GM19372 (cell line): ENCODE results near the gene NUF2.
"Not testable (repeated sequence)": the region's sequence is repeated elsewhere in the genome, so short reads cannot be mapped to it uniquely, and the experiment has no call there.

Source experiments
- ATAC-seq: cut with Tn5 transposase; IDR thresholded peaks from one replicate; pipeline ENCODE4 v1.9.1; 2021; ENCODE audit warnings: mild to moderate bottlenecking, low read depth, moderate library complexity; ENCODE audit not compliant: unreplicated experiment

Gene NUF2

GRCh38 chr1:163323339-163323738 lies 1.6 kb downstream of the NUF2 start:
- ATAC-seq = not testable (repeated sequence)

GRCh38 chr1:163331116-163331515 lies 9.4 kb downstream of the NUF2 start:
- ATAC-seq = no peak

GRCh38 chr1:163335216-163335615 lies 13.5 kb downstream of the NUF2 start:
- no peak for ATAC-seq

DNA sequence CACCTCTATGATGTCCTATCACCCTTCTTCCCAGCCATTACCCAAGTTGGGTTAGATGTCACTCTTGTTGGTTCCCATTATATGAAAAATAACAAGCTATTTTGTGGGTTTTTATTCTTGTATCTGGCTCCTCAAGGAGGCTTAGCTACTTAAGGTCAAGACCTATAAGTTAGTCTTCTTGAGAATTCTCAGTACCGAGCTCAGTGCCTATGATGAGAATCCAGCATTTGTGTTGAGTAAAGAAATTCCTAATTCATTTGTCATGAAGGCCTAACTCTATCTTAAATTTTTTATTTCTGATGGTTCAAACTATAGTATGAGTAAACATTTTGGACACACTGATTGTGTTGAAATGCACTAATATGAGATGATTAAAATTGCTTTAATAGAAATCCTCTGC lies 15.9 kb downstream of the NUF2 start:
- no peak for ATAC-seq

GRCh38 chr1:163346326-163346870 lies 24.6 kb downstream of the NUF2 start:
- no peak for ATAC-seq

DNA sequence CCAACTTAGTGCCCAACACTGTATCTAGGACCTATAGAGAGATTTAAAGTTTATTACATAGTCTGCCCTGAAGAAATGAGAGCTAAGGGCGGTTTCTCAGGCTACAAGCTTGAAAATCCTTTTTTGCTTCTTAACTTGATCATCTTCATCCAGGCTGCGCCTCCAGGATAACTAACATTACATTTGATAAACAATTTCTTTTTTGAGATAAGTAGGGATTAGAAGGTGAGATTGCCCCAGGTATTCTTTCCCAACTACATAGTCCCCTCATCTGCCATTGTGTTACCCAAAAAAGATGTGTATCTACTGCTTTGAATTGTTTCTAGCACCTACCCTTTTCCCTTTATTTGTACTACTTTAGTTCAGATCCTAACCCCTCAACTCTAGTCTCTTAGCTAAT lies 25.4 kb downstream of the NUF2 start:
- ATAC-seq = no peak

DNA sequence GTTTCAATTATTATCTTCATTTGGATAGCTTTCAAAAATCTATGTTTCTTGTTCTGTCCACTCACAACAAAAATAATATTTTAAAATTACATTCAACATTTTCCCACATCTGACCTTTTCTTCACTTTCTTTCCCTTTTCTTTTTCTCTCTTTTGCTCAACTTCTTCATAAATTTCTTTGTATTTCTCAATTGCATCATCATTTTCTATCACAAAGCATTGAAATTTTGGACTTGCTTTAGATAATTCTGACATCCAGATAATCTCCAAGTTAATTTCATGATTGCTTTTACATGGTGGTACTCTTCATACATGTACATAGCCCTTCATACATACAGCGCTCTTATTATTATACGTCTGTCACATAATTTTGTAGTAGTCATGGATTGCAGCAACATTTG lies 30.2 kb downstream of the NUF2 start:
- ATAC-seq = no peak

DNA sequence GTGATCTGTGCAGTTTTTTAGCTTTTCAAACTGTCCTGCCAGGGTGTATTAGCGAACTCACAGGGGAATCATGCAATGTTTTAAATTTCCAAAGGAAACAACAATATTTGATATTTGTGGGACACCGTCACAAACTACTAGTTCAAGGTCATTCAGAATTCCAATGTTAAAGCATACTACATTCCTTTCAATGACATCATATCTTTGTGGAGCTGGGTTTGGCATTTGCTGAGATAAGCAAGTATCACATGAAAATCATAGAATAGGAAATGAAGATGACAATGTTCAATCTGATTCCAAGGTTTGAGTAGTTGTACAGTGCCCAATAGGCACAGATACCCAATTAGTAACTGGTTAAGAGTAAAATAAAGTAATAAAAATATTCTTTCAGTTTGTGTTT lies 35.6 kb downstream of the NUF2 start:
- ATAC-seq = no peak

GRCh38 chr1:163358172-163358571 lies 36.4 kb downstream of the NUF2 start:
- not testable (repeated sequence) for ATAC-seq

GRCh38 chr1:163361123-163361934 lies 39.6 kb downstream of the NUF2 start:
- ATAC-seq = no peak

- ATAC-seq = no peak
Measured at GRCh38 chr1:163365186-163365585, 43.4 kb downstream of the NUF2 start.

GRCh38 chr1:163366555-163366954 lies 44.8 kb downstream of the NUF2 start:
- no peak for ATAC-seq

DNA sequence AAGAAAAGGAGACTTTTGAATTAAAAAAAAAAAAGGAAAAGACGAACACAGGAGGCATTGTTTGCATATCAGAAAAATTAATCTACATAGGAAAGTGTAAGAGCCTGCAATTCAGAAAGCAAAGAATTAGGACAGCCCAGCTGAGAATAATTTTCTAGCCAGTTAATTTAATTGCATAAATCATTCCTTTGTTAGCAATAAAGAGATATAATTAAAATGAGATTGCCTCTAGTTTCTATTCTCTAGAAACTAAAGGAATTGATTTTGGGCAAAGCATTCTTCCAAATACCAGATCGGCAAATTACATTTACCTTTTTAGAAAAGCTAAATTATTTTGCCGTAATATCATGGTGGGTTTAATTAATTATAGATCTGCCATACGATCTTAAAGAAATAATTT lies 46.0 kb downstream of the NUF2 start:
- ATAC-seq = no peak

DNA sequence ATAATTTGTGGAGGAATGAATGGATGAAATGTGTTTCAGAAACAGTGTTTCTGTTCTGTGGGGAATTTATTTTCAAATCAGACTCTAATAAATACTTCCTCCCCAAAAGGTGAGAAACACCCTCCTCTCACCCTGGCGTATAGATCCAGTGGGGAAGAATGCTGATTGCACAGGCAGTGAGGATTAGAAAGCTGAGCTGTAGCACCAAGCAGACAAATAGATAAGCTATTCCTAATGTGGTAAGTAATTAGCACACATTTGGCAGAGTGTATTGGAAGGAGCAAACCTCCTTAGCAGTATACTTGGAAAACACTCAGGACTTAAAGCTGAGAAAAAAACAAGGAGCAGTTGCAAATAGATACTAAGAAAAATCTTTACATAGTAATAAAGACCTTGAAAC lies 50.8 kb downstream of the NUF2 start:
- ATAC-seq = no peak

GRCh38 chr1:163378554-163378953 lies 56.8 kb downstream of the NUF2 start:
- ATAC-seq = no peak

DNA sequence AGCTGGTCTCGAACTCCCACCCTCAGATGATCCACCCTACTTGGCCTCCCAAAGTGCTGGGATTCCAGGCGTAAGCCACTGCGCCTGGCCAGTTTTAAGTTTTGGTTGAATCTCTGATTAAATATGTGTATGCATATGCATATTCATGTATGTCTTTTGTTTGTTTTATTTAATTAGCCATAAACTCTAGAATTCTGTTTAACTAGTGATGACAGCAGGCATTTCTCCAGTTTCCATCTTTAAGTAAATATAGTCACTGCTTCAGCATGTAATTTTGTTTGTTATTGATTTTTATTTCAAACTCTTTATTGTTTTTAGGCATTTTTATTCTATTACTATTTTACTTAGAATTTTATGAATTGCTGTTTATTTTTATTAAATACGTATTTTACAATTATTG lies 58.0 kb downstream of the NUF2 start:
- no peak for ATAC-seq

GRCh38 chr1:163381487-163382184 lies 59.9 kb downstream of the NUF2 start:
- no peak for ATAC-seq

DNA sequence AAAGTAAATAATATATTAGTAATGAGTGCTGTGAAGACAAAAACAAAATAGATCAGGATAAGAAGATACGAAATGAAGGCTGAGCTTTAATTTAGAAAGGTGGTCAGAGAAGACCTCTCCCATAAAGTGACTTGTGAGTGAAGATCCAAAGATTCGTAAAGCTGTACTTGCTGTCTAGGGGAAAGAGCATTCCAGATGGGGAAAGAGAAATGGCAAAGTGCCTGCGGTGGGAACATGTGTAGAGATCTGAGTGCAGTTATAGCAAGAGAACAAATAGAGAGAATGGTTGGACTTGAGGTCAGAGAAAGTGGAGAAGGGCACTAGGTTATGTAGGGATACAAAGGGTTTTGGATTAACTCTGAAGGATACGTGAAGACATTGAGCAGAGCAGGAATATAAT lies 60.6 kb downstream of the NUF2 start:
- no peak for ATAC-seq

DNA sequence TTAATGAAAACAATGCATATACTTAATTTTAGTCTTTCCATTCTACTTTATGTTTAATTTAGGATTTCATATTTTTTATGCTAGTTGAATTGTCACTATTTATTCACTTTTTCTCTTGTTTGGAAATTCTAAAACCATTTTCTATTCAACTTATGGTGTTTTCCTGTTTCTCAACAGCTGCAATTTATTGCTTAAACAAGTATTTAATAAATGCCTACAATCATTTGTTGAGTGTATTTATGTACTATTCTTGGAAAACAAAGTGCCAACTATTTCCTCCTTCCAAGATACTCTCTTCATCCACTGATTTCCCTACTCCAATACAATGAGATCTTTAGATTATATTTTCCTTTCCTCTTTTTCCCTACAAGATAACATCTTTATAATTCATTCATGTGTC lies 65.4 kb downstream of the NUF2 start:
- no peak for ATAC-seq

- no peak for ATAC-seq
Measured at GRCh38 chr1:163388970-163389369, 67.2 kb downstream of the NUF2 start.

- no peak for ATAC-seq
Measured at GRCh38 chr1:163395790-163396189, 74.0 kb downstream of the NUF2 start.
